ENCODE measurements around the gene NNAT. TPM values are rescaled to one million over a fixed set of nuclear protein-coding genes. Genes with fewer than 3 reads are reported as not detected.

The NNAT gene
- total RNA-seq, 2 donors from 2014 or later: 0.78 to 2.6 TPM

- DNase-seq (ENCODE audit: low spot score): peak; percentile 2
- Histone ChIP-seq H3K4me3 (no peak overlapping the region), H3K9me3 (no peaks in the 10 kb centered on the region), H3K36me3 (no peaks in the 10 kb centered on the region), H3K4me1 (peaks cover 0 to 7% of the 10 kb centered on the region in 2 donors), H3K27me3 (no peaks in the 10 kb centered on the region), H3K27ac (no peak overlapping the region)
- TF ChIP-seq, protein P1, sequence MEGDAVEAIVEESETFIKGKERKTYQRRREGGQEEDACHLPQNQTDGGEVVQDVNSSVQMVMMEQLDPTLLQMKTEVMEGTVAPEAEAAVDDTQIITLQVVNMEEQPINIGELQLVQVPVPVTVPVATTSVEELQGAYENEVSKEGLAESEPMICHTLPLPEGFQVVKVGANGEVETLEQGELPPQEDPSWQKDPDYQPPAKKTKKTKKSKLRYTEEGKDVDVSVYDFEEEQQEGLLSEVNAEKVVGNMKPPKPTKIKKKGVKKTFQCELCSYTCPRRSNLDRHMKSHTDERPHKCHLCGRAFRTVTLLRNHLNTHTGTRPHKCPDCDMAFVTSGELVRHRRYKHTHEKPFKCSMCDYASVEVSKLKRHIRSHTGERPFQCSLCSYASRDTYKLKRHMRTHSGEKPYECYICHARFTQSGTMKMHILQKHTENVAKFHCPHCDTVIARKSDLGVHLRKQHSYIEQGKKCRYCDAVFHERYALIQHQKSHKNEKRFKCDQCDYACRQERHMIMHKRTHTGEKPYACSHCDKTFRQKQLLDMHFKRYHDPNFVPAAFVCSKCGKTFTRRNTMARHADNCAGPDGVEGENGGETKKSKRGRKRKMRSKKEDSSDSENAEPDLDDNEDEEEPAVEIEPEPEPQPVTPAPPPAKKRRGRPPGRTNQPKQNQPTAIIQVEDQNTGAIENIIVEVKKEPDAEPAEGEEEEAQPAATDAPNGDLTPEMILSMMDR (IDR thresholded peaks at IDR 0.05): no peak
Observed at GRCh38 chr20:37562695-37563480, 41.8 kb downstream of the NNAT start.

GRCh38 chr20:37564016-37564387, 43.0 kb downstream of the NNAT start:
- Histone ChIP-seq H3K4me1 (peaks cover 0 to 7% of the 10 kb centered on the region in 2 donors), H3K4me3 (no peak overlapping the region), H3K9me3 (no peaks in the 10 kb centered on the region), H3K27ac (no peak overlapping the region), H3K36me3 (no peaks in the 10 kb centered on the region), H3K27me3 (no peaks in the 10 kb centered on the region)
- DNase-seq (ENCODE audit: low spot score): peak; percentile 36
- TF ChIP-seq, protein P1 (IDR thresholded peaks at IDR 0.05): no peak

- no peaks in the 10 kb centered on the region for H3K27me3 ChIP-seq
- DNase-seq (ENCODE audit: low spot score): peak; percentile 55
- peaks cover 0 to 7% of the 10 kb centered on the region in 2 donors for H3K4me1 ChIP-seq
- no peaks in the 10 kb centered on the region for H3K9me3 ChIP-seq
- TF ChIP-seq, protein P1 (IDR thresholded peaks at IDR 0.05): peak; percentile 89 to 95
- no peak overlapping the region for H3K27ac ChIP-seq
- no peaks in the 10 kb centered on the region for H3K36me3 ChIP-seq
- H3K4me3 ChIP-seq: no peak overlapping the region
Observed at GRCh38 chr20:37564388-37565133, 43.5 kb downstream of the NNAT start.

GRCh38 chr20:37565134-37565811, 44.2 kb downstream of the NNAT start:
- H3K27me3 ChIP-seq: no peaks in the 10 kb centered on the region
- TF ChIP-seq, protein P1 (IDR thresholded peaks at IDR 0.05): no peak

GRCh38 chr20:37566590-37567330, 45.7 kb downstream of the NNAT start:
- no peak overlapping the region for H3K27ac ChIP-seq
- H3K9me3 ChIP-seq: no peaks in the 10 kb centered on the region
- no peaks in the 10 kb centered on the region for H3K36me3 ChIP-seq
- no peak overlapping the region for H3K4me3 ChIP-seq
- peak; percentile 44 for DNase-seq (ENCODE audit: low spot score)
- TF ChIP-seq, protein P1 (IDR thresholded peaks at IDR 0.05): no peak
- no peaks in the 10 kb centered on the region for H3K27me3 ChIP-seq
- H3K4me1 ChIP-seq: peaks cover 0 to 7% of the 10 kb centered on the region in 2 donors

More at GRCh38 chr20:37565134-37565811, 44.2 kb downstream of the NNAT start:
- Histone ChIP-seq H3K4me3 (no peak overlapping the region), H3K36me3 (no peaks in the 10 kb centered on the region), H3K4me1 (peaks cover 0 to 7% of the 10 kb centered on the region in 2 donors), H3K27ac (no peak overlapping the region), H3K9me3 (no peaks in the 10 kb centered on the region)
- peak; percentile 16 for DNase-seq (ENCODE audit: low spot score)

Measured in right atrium auricular region (tissue), 2 donors.